Measurements from ENCODE around the gene RNF157.

The RNF157 gene

GRCh38 chr17:76171706-76172105, 68.6 kb downstream of the RNF157 start:
- no peak for TF ChIP-seq CTCF (IDR thresholded peaks at IDR 0.05; ENCODE audit: low read depth, low read length)
- H3K4me3 ChIP-seq (ENCODE audit: low read depth, low read length) = no peak overlapping the region

GRCh38 chr17:76170114-76170513, 70.2 kb downstream of the RNF157 start:
- H3K4me3 ChIP-seq (ENCODE audit: low read depth, low read length) = no peak overlapping the region
- no peak for TF ChIP-seq CTCF (IDR thresholded peaks at IDR 0.05; ENCODE audit: low read depth, low read length)

- no peak for TF ChIP-seq CTCF (IDR thresholded peaks at IDR 0.05; ENCODE audit: low read depth, low read length)
- no peak overlapping the region for H3K4me3 ChIP-seq (ENCODE audit: low read depth, low read length)
These were observed 73.4 kb downstream of the RNF157 start for GRCh38 chr17:76166906-76167305.

- no peak for TF ChIP-seq CTCF (IDR thresholded peaks at IDR 0.05; ENCODE audit: low read depth, low read length)
- no peak overlapping the region for H3K4me3 ChIP-seq (ENCODE audit: low read depth, low read length)
These were observed 74.1 kb downstream of the RNF157 start for GRCh38 chr17:76166168-76166567.

GRCh38 chr17:76164331-76164730, 76.0 kb downstream of the RNF157 start:
- no peak for TF ChIP-seq CTCF (IDR thresholded peaks at IDR 0.05; ENCODE audit: low read depth, low read length)
- H3K4me3 ChIP-seq (ENCODE audit: low read depth, low read length) = no peak overlapping the region

GRCh38 chr17:76163919-76164318, 76.4 kb downstream of the RNF157 start:
- TF ChIP-seq CTCF (IDR thresholded peaks at IDR 0.05; ENCODE audit: low read depth, low read length) = no peak
- H3K4me3 ChIP-seq (ENCODE audit: low read depth, low read length) = no peak overlapping the region

GRCh38 chr17:76161619-76162266, 78.5 kb downstream of the RNF157 start:
- no peak for TF ChIP-seq CTCF (IDR thresholded peaks at IDR 0.05; ENCODE audit: low read depth, low read length)
- H3K4me3 ChIP-seq (ENCODE audit: low read depth, low read length) = no peak overlapping the region

Data from WI38 (cell line).